Epithelial cell of proximal tubule (primary cell): ENCODE data around the gene KRTAP10-6. TPM values are rescaled to one million over a fixed set of nuclear protein-coding genes. Genes with fewer than 3 reads are reported as not detected.
"Not testable (repeated sequence)": the region's sequence is repeated elsewhere in the genome, so short reads cannot be mapped to it uniquely, and the experiment has no call there.

ENCODE experiments used
- DNase-seq: peaks from one replicate; pipeline ENCODE4 v3.0.0-alpha.2; 2011; ENCODE audit warnings: low read depth
- H3K4me3 ChIP-seq: 2 replicates; pipeline ENCODE4 v1.5.1; 2011; ENCODE audit warnings: low read depth, mild to moderate bottlenecking, low read length
- total RNA-seq: library from RNA; depleted of rRNA; stranded (reverse); fragments of >200 nt; gene quantifications from 2 replicates; pipeline ENCODE4 v1.2.3, GENCODE V29; 2015
- TF ChIP-seq, protein P1 (sequence below): conservative IDR thresholded peaks from 2 replicates; pipeline ENCODE4 v1.5.1; 2012; ENCODE audit warnings: low read depth, mild to moderate bottlenecking, low read length

KRTAP10-6 gene
- total RNA-seq, 1 donor from 2014 or later = not detected

DNA sequence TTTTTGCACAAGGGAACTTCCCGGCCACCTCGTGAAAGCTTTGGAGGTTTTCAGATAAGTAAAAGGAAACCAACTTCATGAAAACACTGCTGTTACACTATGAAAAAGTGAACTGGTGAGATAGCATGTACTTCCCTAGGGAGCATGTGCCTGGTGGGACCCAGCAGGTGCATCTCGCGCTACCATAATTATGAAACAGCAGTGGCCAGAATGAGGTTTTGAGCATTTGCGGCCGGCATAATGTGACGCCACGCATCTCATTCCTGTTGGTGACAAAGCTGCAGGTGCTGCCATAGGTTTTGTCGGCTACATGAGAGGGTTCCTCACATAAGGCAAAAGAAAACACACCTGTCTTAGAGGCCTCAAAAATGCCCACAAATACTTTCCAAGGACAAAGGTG is 35.4 kb downstream of the KRTAP10-6 start:
- no peak overlapping the region for H3K4me3 ChIP-seq
- TF ChIP-seq, protein P1, sequence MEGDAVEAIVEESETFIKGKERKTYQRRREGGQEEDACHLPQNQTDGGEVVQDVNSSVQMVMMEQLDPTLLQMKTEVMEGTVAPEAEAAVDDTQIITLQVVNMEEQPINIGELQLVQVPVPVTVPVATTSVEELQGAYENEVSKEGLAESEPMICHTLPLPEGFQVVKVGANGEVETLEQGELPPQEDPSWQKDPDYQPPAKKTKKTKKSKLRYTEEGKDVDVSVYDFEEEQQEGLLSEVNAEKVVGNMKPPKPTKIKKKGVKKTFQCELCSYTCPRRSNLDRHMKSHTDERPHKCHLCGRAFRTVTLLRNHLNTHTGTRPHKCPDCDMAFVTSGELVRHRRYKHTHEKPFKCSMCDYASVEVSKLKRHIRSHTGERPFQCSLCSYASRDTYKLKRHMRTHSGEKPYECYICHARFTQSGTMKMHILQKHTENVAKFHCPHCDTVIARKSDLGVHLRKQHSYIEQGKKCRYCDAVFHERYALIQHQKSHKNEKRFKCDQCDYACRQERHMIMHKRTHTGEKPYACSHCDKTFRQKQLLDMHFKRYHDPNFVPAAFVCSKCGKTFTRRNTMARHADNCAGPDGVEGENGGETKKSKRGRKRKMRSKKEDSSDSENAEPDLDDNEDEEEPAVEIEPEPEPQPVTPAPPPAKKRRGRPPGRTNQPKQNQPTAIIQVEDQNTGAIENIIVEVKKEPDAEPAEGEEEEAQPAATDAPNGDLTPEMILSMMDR = no peak
- DNase-seq = no peak

DNA sequence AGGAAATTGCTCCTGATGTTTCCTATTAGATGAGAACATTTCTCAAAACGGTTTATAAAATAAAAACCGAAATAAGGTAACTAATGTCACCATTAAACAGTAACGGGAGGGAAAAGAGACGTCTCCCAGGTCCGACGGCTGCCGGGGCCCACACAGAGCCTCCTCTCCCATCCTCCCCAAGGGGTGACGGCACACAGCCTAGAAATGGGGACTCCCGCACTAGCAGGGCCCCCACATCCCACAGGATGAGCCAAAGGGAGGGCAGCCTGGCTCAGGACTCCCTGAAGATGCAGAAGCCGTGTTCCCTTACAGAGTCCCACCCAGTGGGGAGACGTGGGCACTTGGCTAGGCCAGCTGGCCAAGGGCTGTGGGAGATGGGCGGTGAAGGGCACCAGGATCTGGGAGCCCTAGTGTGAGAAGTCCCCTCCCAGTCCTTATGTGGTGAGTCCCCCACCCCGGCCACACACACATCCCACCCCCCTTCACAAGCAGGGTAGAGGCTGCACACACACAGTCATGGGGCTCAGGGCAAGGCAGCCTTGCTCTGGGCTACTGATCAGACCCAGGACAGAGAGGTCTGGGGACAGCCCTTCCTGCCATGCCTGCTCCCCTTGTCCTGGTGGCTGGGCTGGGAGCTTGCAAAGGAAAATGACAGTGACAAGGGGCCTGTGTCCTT is 37.0 kb downstream of the KRTAP10-6 start:
- TF ChIP-seq, protein P1 = no peak
- no peak overlapping the region for H3K4me3 ChIP-seq
- no peak for DNase-seq

DNA sequence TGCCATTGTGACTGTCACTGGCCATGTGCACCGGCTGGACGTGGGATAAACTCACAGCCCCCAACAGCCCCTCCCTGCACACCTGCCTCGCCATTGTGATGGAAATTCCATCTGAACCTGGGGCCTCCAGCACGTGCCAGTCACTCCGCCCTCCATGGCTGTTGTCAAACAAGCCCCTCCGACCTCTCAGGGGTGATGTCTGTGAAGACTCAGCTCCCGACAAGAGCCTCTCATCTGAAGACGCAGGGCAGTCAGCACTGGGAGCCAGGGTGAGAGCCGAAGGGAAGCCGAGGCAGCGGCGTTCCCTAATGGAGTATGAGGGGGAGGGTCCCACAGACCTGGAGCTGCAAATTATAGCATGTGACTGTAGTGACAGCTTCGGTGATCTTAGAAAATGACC is 39.6 kb downstream of the KRTAP10-6 start:
- no peak for DNase-seq
- no peak overlapping the region for H3K4me3 ChIP-seq
- TF ChIP-seq, protein P1 = no peak

DNA sequence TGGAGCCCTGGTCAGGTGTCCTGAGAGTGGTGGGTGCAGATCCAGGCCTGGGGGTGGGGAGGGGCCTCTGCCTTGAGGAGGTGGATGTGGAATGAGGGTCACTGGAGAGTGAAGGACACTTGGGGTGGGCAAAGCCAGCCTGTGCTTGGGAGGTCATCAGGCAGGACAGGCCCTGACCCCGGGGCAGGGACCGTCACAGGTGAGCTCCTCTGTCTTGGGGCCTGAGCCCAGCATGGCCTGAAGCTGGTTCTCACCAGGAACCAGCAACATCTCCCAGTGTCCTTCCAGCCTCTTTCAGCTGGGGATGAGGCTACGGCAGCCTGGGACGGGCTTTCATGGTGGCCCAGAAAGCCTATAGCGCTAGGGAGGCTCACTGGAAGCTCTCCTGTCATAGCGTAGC is 40.2 kb downstream of the KRTAP10-6 start:
- H3K4me3 ChIP-seq = no peak overlapping the region
- TF ChIP-seq, protein P1 = no peak
- DNase-seq = no peak

DNA sequence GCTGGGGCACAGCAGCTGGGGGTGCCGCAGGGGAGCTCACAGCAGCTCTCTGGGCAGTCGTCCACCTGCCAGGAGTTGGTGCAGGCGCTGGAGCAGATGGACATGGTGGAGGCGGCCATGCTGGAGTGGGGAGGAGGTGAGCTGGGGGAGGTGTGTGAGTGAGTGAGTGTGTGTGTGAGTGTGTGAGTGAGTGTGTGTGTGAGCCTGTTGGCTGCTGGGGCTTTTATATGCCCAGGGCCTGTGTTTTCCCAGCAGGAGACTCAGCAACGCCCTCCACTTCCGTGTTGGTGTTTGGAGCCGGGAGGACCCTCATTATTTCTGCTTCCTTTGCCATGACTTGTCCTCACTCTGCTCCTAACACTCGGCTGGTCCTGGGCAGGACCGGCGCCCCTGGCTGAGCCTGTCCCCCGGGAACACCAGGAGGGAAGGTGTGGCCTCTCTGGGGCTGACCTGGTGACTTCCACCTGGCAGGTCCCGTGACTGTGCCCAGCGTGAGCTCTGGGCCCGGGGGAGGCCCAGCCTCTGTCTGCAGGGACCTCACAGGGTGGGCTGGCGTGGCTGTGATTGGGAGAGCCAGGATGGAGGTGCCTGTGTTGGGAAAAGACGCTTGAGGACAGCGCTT is 40.9 kb downstream of the KRTAP10-6 start, which contains the start of gene KRTAP10-2:
TSS of gene KRTAP10-2 (minus strand) at position 166 of the 622 bp plus-strand sequence. CDS start at position 119, 47 bp downstream.
- DNase-seq = no peak
- TF ChIP-seq, protein P1 = no peak

DNA sequence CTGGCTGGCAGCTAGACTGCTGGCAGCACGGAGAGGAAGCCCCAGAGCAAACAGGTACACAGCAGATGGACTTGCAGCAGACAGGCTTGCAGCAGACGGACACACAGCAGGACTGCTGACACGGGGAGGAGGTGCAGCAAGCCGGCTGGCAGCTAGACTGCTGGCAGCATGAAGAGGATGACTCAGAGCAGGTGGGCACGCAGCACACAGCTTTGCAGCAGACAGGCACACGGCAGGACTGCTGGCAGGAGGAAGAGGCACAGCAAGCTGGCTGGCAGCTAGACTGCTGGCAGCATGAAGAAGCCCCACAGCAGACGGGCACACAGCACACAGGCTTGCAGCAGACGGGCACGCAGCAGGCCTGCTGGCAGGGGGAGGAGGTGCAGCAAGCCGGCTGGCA is 41.5 kb downstream of the KRTAP10-6 start:
- TF ChIP-seq, protein P1 = no peak
- DNase-seq = no peak
- H3K4me3 ChIP-seq = no peak overlapping the region

More for the DNA sequence above, 40.9 kb downstream of the KRTAP10-6 start, which contains the start of gene KRTAP10-2:
- H3K4me3 ChIP-seq = no peak within 1 kb of the TSS

DNA sequence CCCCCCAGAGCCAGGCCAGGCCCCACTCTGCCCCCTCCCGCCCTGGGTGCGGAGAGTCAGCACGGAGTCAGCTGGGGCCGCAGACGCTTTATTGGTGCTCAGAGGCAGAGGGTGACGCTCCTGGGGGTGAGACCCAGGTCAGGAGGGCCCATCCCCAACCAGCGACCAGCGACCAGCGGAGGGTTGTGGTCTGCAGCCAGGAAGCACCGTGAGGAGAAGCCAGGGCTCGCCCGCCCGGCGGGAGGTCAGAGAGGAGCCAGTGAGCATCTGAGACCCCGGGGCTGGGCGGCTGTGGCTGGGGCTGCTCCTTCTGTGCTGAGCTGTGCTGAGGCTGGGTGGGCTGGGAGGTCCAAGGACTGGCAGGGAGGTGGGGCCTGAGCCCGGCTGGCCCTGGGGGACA is 42.0 kb downstream of the KRTAP10-6 start:
- not testable (repeated sequence) for H3K4me3 ChIP-seq, DNase-seq
